HFF-Myc (cell line): ENCODE results near the gene CYSLTR2.

Experiments used
- DNase-seq: peaks from one replicate; pipeline ENCODE4 v3.0.0-alpha.2; 2011; ENCODE audit warnings: low read depth; ENCODE audit errors: extremely low read depth
- H3K4me3 ChIP-seq: replicated peaks from 2 replicates; pipeline ENCODE4 v1.5.1; 2011; ENCODE audit warnings: low read depth, mild to moderate bottlenecking, control low read depth, low read length
- CTCF ChIP-seq: IDR thresholded peaks from 2 replicates; pipeline ENCODE4 v1.5.1; 2012; ENCODE audit warnings: mild to moderate bottlenecking, low read depth, low read length, control low read depth; ENCODE audit errors: missing control alignments

The CYSLTR2 gene

DNA sequence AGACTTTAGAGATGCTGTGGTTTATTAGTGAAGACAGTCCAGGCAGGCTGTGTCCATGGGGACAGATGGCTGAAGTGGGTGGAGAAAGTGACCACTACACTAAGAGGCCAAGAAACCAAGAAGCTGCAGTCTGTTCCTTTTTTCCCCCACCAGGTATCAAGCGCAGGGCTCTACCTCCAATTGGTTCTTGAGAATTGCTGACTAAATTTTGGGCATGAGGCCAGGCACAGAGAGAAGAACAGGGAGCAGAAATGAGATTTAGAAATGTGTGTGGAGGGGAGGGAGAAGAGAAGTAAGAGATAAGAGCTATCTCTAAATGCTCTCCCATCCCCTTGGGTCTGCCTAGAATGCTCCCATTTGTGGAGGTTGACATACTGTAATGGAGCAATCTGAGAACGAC is 12.3 kb upstream of the CYSLTR2 start:
- TF ChIP-seq CTCF = no peak
- no peak for DNase-seq
- H3K4me3 ChIP-seq = no peak overlapping the region

DNA sequence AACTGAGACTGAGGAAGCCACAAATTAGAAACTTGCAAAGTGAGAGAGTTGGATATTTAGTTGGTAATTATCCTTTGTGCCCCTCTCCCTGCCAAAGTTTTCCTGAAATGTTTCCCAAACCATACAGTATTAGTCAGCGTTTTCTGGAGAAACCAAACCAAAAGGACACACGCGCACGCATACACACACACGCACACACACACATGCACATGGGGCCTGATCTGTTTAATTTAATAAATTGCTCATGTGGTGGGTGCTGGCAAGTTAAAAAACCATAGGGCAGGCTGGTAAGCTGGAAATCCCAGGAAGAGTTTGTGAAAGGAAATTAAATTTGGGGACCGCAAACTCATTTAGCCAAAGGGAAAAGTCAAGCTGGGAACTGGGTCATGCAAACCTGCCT is 11.7 kb upstream of the CYSLTR2 start:
- TF ChIP-seq CTCF = no peak
- no peak overlapping the region for H3K4me3 ChIP-seq
- no peak for DNase-seq

- no peak for TF ChIP-seq CTCF
- DNase-seq = no peak
- H3K4me3 ChIP-seq = no peak overlapping the region
Observed at GRCh38 chr13:48643159-48643558, 10.6 kb upstream of the CYSLTR2 start.

- DNase-seq = no peak
- no peak overlapping the region for H3K4me3 ChIP-seq
- no peak for TF ChIP-seq CTCF
Observed at GRCh38 chr13:48644141-48644540, 9.6 kb upstream of the CYSLTR2 start.

DNA sequence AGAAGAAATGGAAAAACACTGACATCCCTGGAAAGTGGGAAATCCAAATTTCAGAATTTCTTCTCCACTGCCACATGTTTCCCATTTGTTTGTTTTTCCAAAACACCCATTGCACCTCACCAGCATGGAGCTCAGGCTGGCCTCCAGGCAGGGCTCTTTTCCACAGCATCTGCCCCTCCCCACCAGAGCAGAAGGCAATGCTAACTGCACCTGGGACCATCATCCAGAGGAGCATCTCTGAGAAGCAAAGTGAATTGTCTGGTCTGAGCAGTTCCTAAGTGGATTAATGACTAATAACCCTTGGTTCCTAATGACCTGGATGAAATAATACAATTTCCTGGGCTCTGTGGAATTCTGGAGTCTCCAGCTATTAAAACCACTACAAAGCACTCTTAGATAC is 8.8 kb upstream of the CYSLTR2 start:
- no peak for DNase-seq
- TF ChIP-seq CTCF = no peak
- H3K4me3 ChIP-seq = no peak overlapping the region

GRCh38 chr13:48645845-48646244 is 7.9 kb upstream of the CYSLTR2 start:
- no peak overlapping the region for H3K4me3 ChIP-seq
- no peak for DNase-seq
- TF ChIP-seq CTCF = no peak

DNA sequence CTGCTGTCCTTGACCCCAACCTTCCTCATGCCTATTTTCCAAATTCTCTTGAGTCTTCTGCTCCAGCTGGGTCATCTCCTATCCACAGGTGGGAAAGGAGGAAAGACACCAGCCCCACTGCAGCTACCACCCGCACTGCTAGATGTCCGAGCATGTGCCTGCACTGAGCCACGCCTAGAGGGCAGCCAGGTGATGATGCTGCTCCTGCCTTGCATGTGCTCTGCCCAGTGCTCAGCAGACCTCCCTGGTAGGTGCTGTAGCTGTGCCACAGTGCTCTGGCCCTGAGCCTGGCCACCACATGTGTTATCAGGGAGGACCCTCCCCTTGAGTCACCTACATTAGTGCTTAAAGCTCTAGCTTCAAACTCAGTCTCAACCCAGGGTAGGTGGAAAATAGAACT is 6.9 kb upstream of the CYSLTR2 start:
- DNase-seq = no peak
- no peak for TF ChIP-seq CTCF
- no peak overlapping the region for H3K4me3 ChIP-seq
